Stimulated activated naive CD4-positive, alpha-beta T cell (primary cell): ENCODE measurements around the gene PEA15.
A peak's percentile ranks its signal among the peaks of the same experiment; 100 is the strongest.

ENCODE experiments used
- DNase-seq, 6 experiments: peaks; one replicate each; lab custom pipeline; 2025; lab: John Stamatoyannopoulos, UW

The PEA15 gene

DNA sequence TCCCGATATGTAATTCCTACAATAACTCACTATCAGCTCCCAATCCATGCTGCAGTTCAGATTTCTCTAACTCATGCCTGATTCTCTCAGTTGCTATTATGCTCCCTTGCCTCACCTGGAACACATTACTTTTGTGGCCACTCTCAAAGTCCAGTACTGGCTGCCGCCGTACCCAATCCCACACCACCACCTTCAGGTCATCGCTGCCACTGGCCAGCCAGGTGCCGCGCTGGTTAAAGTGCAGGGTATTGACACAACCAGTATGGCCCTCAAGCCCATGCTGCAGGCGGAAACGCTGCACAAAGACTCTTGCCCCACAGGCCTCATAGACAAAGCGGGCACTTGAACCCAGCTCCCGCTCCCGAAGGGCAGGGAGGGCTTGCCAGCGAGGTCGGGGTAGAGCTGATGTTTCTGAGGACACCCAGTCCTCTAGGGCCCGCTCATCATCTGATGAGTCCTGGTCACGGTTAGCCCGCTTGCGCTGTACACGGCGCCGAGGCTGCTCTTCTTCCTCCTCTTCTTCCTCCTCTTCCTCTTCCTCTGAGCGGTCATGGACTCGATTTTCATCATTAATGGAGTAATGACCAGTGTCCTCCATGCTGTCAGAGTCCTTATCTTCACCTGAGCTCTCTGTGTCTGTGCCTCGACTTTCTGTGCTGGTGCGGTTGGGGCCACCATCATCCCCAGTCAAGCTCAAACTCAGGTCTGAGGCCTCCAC lies 34.6 kb downstream of the PEA15 start:
- no peak for DNase-seq

DNA sequence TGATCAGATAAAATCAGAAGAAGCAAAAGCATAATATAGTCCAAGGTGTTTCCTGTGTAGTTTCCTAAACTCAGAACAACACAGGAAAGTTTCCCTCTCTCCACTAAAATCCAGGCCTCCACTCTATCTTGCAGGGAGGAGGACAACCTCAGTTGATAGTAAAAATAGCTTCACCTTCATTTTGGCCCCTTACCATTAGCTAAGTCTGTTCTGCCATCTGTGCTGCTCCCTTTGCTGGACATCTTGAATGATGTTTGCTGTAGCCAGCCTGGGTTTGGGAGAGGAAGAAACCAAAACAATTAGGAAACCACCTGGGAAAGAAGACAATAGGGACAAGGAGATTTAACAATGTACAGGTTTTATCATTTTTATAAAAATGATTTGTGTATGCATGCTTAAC lies 38.6 kb downstream of the PEA15 start:
- no peak for DNase-seq

GRCh38 chr1:160244209-160244608 lies 39.0 kb downstream of the PEA15 start:
- no peak for DNase-seq

- no peak for DNase-seq
Measured at GRCh38 chr1:160245434-160245833, 40.2 kb downstream of the PEA15 start.

DNA sequence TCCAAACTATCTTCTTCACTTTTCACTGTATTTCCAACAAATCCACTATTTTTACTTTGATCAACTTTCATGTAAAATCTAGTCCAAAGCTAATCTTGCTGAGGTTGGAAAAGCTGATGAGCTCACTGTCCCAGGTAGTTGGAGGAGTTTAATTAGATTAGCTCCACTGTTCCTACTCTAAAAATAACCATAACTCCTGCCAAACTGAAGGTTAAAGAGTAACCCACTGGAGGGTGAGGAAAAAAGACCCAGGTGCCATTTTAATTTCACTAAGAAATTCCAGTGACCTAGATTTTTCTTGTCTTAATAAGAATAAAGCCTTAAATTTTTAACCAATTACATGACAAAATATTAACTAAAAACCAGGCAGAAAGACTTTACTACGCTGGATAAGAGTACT lies 41.9 kb downstream of the PEA15 start:
- DNase-seq, result no peak

GRCh38 chr1:160251011-160251410 lies 45.8 kb downstream of the PEA15 start:
- no peak for DNase-seq

- DNase-seq, result peak; percentile 5 to 63 (median 55)
Measured at GRCh38 chr1:160251687-160252526, 46.7 kb downstream of the PEA15 start.

GRCh38 chr1:160255781-160256300 lies 50.7 kb downstream of the PEA15 start:
- DNase-seq, result no peak

DNA sequence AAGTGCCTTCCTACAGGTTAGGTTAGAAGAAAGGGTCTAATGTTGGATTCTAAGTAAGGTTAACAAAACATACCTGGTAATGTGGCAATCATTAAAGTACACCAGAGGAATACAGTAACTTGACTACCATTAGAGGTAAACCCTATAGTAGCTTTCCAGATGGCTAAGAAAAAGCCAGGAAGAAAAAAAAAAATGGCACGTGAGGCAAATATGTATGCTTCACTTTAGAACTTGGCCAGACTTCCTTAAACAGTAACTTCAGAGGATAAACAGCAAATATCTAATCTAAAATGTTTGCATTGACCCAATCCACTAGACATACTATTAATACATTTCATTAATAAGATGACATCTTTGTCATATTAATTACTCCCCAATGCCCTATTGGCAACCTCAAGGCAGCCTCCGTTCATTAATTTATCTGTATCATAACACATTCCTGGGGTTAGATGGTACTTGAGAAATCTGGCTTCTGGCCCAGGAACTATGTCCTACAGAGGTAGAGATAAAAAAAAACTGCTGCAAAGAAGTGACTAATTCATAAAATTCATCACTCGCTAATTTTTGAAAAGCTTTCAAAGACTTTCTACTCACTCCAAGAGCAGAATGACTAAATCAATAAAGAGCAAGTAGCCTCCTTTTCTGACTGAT lies 51.3 kb downstream of the PEA15 start:
- no peak for DNase-seq

DNA sequence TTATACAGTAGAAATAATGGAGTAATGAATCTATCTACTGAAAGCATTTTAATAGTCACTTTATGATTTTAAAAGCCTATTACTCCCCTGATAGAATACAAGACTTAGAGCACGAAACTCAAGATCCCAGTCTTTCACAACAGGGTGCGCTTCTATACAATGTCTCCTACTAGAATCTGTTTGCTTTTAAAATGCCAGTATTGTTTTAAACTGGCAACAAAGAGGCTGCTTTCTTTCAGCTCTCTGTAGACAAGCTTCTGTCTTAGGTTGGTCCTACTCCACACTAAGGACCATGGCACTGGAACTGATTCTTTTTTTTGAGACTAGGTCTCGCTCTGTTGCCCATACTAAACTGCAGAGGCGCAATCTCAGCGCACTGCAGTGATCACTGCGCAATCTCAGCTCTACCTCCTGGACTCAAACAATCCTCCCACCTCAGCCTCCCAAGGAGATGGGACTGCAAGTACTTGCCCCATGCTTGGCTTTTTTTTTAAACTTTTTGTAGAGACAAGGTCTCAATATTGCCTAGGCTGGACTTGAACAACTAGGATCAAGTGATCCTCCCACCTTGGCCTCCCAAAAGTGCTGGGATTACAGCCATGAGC lies 52.3 kb downstream of the PEA15 start:
- no peak for DNase-seq

- no peak for DNase-seq
Measured at GRCh38 chr1:160258177-160258798, 53.1 kb downstream of the PEA15 start.

DNA sequence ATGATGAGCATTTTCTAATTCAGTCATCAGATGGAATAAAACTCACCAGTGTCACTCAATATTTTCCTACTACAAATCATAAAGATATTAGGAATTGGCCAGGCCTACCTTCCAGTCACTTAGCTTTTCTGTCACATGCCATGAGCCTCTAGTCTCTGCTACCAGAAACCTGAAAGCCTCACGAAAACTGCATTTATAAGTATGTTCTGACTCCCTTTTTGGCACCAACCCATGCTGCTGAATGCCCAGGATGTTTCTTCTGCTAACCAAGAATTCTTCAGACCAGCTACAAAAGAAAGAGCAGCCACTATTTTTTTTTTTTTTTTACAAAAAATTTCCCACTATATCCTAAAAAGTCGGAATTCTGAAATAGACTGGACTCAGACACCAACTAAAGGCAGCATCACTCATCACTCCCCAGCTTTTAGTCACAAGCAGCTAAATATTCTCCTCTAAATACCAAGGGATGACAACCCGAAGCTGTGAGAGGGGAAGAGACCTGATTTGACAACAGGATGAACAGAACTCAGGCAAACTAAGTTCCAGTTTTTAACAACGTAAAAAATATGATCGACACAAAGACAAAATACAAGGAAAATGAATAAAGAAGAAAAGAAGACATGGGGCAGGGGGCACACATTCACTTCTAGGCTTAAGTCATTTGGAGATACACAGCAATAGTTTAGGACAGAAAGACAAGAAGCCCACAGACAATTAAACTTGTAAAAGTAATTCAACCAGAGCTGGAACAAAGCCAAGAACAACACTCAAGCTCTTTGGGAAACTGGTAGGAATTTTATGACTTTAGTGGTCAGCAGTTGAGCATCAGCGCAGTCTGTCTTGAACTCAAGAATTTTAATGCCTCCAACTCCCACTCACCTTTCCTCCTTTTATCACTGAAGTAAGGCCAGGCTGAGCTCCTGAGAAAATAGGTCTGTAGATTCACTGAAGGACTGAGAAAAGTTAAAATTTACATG lies 55.5 kb downstream of the PEA15 start:
- DNase-seq, result no peak

GRCh38 chr1:160261556-160261892 lies 56.3 kb downstream of the PEA15 start:
- peak; percentile 56 to 81 (median 70) for DNase-seq

DNA sequence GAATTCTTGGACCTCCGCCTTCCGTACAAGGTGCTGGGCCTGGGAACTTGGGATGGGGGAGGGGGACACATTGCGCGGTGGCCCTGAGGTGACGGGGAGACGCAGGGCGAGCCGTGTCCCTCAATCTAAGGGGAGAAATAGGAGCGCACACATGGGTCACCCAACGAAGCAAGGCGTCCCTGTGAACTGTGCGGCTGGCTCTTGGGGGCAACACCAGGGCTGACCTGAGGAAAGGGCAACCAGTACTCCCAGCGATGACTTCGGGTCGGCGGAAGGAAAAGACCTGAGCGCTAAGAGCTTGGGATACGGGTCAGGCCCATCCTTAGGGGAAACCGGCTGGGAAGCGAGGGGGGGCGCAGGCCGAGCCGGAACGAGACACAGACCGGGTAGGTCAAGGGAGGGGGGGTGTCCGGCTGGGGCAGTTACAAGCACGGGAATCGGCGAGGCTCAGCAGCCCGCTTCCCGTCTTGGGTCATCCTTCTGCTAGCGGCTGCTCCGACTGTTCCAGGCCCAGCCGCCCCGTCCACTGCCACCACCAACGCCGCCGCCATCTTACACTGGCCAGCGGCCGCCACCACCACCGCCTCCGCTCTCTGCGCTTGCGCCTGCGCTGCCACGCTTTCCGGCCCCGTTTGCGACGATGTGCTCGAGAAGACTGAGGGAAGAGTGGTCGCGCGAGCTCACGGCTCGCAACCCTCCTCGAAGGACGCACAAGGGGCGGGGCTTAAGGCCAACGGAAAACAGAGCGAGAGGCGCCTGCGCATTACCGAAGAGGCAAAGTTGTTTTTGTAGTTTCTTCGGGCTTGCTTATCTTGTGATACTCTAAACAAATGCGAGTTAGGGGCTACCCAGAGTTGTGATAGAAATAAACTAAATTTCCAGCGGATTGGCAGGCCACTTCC lies 57.0 kb downstream of the PEA15 start, which contains the start of gene DCAF8:
Gene DCAF8 (minus strand): TSS at position 657 of the 902 bp plus-strand sequence. CDS start 18,541 bp downstream, outside the sequence.
- DNase-seq, result peak; percentile 92 to 96 (median 96)

DNA sequence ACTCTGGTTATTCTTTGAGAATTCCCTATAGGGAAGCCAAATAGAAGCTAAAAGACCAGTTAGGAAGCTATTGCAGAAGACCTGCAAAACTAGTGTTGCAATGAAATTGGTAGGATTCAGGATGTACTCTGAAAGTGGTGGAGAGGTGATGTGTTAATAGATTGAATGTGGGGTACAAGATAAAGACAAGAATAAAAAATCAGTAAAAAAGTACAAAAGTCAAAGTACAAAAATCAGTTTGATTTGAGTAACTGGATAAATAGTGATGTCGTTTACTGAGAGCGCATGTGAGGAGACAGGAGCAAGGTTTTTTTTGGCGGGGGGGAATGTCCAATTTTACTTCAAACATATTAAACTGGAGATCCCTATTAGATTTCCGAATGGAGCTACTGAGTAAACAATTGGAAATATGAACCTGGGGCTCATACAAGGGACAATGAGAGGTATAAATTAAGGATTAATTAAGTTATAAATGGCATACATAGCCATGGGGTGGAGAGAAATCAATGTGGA lies 59.7 kb downstream of the PEA15 start:
- no peak for DNase-seq
